GM12878 (cell line): Measurements from ENCODE around the gene IRS2. TPM values are rescaled to one million over a fixed set of nuclear protein-coding genes. Genes with fewer than 3 reads are reported as not detected.

Experiments used
- ATAC-seq: fragments of 200-7000 bp; cut with Tn5 transposase; 3 replicates; pipeline ENCODE4 v1.9.1; 2020; ENCODE audit warnings: mild to moderate bottlenecking, moderate library complexity
- BruUV-seq: library from RNA; stranded (reverse); fragments of 400-500 nt; replicated peaks from 2 replicates; lab custom pipeline; 2021; lab: Mats Ljungman, UMichigan
- CTCF ChIA-PET: fragments of 300-600 bp; sonication (Branson Sonifier 250); formaldehyde crosslinking; extraction: SDS; loops from one replicate; lab custom pipeline; 2021; ENCODE audit warnings: inconsistent platforms; lab: Yijun Ruan, JAX
- POLR2A ChIA-PET: fragments of 350-600 bp; formaldehyde crosslinking; extraction: SDS; loops from one replicate; lab custom pipeline; 2021; ENCODE audit warnings: inconsistent platforms; lab: Charles Lee
- RAD21 ChIA-PET: fragments of 300-600 bp; sonication (Branson Sonifier 250); formaldehyde crosslinking; loops from one replicate; lab custom pipeline; 2023; ENCODE audit warnings: antibody characterized with exemption; ENCODE audit not compliant: unreplicated experiment; lab: Charles Lee
- SMC1A ChIA-PET: fragments of 300-600 bp; sonication (Branson Sonifier 250); formaldehyde crosslinking; loops from one replicate; lab custom pipeline; 2023; ENCODE audit not compliant: unreplicated experiment, uncharacterized antibody; lab: Charles Lee
- DNase-seq: peaks from one replicate; pipeline ENCODE4 v3.0.0-alpha.2; 2011; ENCODE audit warnings: low read depth, low spot score
- FAIRE-seq: peaks from 3 replicates; lab custom pipeline; 2011; peaks lifted over from hg19 to GRCh38; lab: Jason Lieb, UNC
- H2AFZ ChIP-seq: 2 replicates; pipeline ENCODE4 v1.6.0; 2011; ENCODE audit warnings: low read depth, low read length, control low read depth; ENCODE audit not compliant: control insufficient read depth
- H3K27ac ChIP-seq: 2 replicates; pipeline ENCODE4 v1.5.1; 2011; ENCODE audit warnings: control low read depth; ENCODE audit not compliant: control insufficient read depth, insufficient read depth
- H3K27me3 ChIP-seq, 2 experiments: replicated peaks in 1 of 2; 2 replicates each; pipeline versions ENCODE4 v1.6.0 to v1.6.1; 2011; ENCODE audit warnings: low read length in 1 of 2; ENCODE audit not compliant: control insufficient read depth in 2 of 2, insufficient read depth in 2 of 2
- H3K36me3 ChIP-seq, 2 experiments: 2 replicates each; pipeline ENCODE4 v1.5.1; 2011; ENCODE audit warnings: low read length in 1 of 2; ENCODE audit not compliant: control insufficient read depth in 2 of 2, insufficient read depth in 2 of 2
- H3K4me1 ChIP-seq: 2 replicates; pipeline ENCODE4 v1.6.1; 2011; ENCODE audit warnings: mild to moderate bottlenecking, low read length, moderate library complexity, mixed read lengths; ENCODE audit not compliant: control insufficient read depth, insufficient read depth
- H3K4me2 ChIP-seq: 2 replicates; pipeline ENCODE4 v1.6.0; 2011; ENCODE audit warnings: control low read depth; ENCODE audit not compliant: control insufficient read depth, insufficient read depth
- H3K4me3 ChIP-seq: fragments of 200-600 bp; sonication (generic); 2 replicates; pipeline ENCODE4 v1.5.1; 2016
- H3K79me2 ChIP-seq: 2 replicates; pipeline ENCODE4 v1.6.0; 2011; ENCODE audit warnings: low read length; ENCODE audit not compliant: control insufficient read depth, insufficient read depth
- H3K9ac ChIP-seq: 2 replicates; pipeline ENCODE4 v1.8.0; 2011; ENCODE audit warnings: low read length, control low read depth, mixed read lengths; ENCODE audit not compliant: control insufficient read depth, insufficient read depth
- H3K9me3 ChIP-seq: replicated peaks from 3 replicates; pipeline ENCODE4 v1.5.1; 2011; ENCODE audit warnings: mild to moderate bottlenecking, low read length; ENCODE audit not compliant: control insufficient read depth, insufficient read depth
- H4K20me1 ChIP-seq: 2 replicates; pipeline ENCODE4 v1.6.0; 2011; ENCODE audit not compliant: control insufficient read depth, insufficient read depth
- BHLHE40 ChIP-seq, 2 experiments: fragments of 450-650 bp in 1 of 2; IDR thresholded peaks; 2 replicates each; pipeline ENCODE4 v1.6.1; 2011 to 2017; ENCODE audit warnings: low read depth in 2 of 2, borderline replicate concordance in 1 of 2, improper control_type of control experiment in 1 of 2, low read length in 1 of 2, mild to moderate bottlenecking in 1 of 2
- DPF2 ChIP-seq: fragments of 450-650 bp; IDR thresholded peaks from 2 replicates; pipeline ENCODE4 v1.6.1; 2017; ENCODE audit warnings: mild to moderate bottlenecking
- EED ChIP-seq: sonication (generic); IDR thresholded peaks from 2 replicates; pipeline ENCODE4 v1.6.1; 2016; ENCODE audit warnings: antibody characterized with exemption, low read depth
- HDAC2 ChIP-seq: fragments of 200-600 bp; sonication (generic); IDR thresholded peaks from 2 replicates; pipeline ENCODE4 v1.6.1; 2017
- MTA2 ChIP-seq: fragments of 450-650 bp; IDR thresholded peaks from 2 replicates; pipeline ENCODE4 v1.6.1; 2016; ENCODE audit warnings: low read depth, mild to moderate bottlenecking, moderate library complexity
- POLR2AphosphoS2 ChIP-seq: IDR thresholded peaks from 2 replicates; pipeline ENCODE4 v1.6.1; 2011; ENCODE audit warnings: low read depth, mild to moderate bottlenecking, low read length, improper control_type of control experiment, moderate library complexity
- POU2F2 ChIP-seq: IDR thresholded peaks from 3 replicates; pipeline ENCODE4 v1.6.1; 2011; ENCODE audit warnings: low read depth, mild to moderate bottlenecking, low read length, borderline replicate concordance
- RB1 ChIP-seq: fragments of 450-650 bp; formaldehyde crosslinking; IDR thresholded peaks from 2 replicates; pipeline ENCODE4 v1.6.1; 2017; ENCODE audit warnings: mild to moderate bottlenecking, borderline replicate concordance
- RBBP5 ChIP-seq: fragments of 200-600 bp; sonication (generic); conservative IDR thresholded peaks from 2 replicates; pipeline ENCODE4 v1.6.1; 2016
- in situ Hi-C: fragments of 300-500 bp; cut with MboI; formaldehyde crosslinking; loops from 9 replicates; pipeline ENCODE4 v1.14.3; 2018; ENCODE audit warnings: mixed read lengths
- intact Hi-C: fragments of 100-400 bp; cut with micrococcal nuclease; formaldehyde crosslinking; loops from one replicate; pipeline ENCODE4 v1.14.2; 2022; ENCODE audit not compliant: unreplicated experiment
- polyA plus RNA-seq, 11 experiments: library from polyadenylated mRNA; depleted of rRNA in 4 of 11; unstranded in 6 of 11; stranded (reverse) in 5 of 11; fragments of >200 nt; fragmentation: Nextera tagmentation in 4 of 11; fragmentation: Illumina TruSeq in 1 of 11; extraction: Ambion mirVana in 4 of 11; extraction: Trizol in 1 of 11; gene quantifications; 1 replicate in 1 of 11; 2 replicates in 10 of 11; pipeline versions ENCODE4 v1.2.1 to v1.2.3, GENCODE V29; 2011 to 2016; ENCODE audit warnings: inconsistent platforms in 2 of 11, missing spikeins in 2 of 11, low read depth in 1 of 11
- total RNA-seq, 4 experiments: library from RNA; depleted of rRNA in 3 of 4; stranded (reverse); fragments of >200 nt in 3 of 4; fragmentation: Illumina TruSeq in 1 of 4; extraction: Trizol in 1 of 4; gene quantifications; 2 replicates each; pipeline versions ENCODE4 v1.2.1 to v1.2.3, GENCODE V29; 2013 to 2021
- TF ChIP-seq, protein P1 (sequence below): fragments of 150-350 bp; IDR thresholded peaks from 2 replicates; pipeline ENCODE4 v1.6.1; 2016; ENCODE audit warnings: low read depth, low read length
- TF ChIP-seq, protein P2 (sequence below): IDR thresholded peaks from 2 replicates; pipeline ENCODE4 v1.6.1; 2012; ENCODE audit warnings: low read depth, low read length, improper control_type of control experiment
- TF ChIP-seq, protein P3 (sequence below): fragments of 450-650 bp; IDR thresholded peaks from 2 replicates; pipeline ENCODE4 v1.6.1; 2018; ENCODE audit warnings: borderline replicate concordance, mild to moderate bottlenecking; ENCODE audit not compliant: partially characterized antibody
- TF ChIP-seq, protein P4 (sequence below): fragments of 450-650 bp; IDR thresholded peaks from 2 replicates; pipeline ENCODE4 v1.6.1; 2016; ENCODE audit warnings: mild to moderate bottlenecking, moderate library complexity, borderline replicate concordance

The IRS2 gene
- total and polyA plus RNA-seq, 10 of the 15 experiments (the other 5 are each of a cell fraction or from before 2014, with no cell fraction given): 0.01 to 0.31 (median 0.07) TPM; not detected in 6

DNA sequence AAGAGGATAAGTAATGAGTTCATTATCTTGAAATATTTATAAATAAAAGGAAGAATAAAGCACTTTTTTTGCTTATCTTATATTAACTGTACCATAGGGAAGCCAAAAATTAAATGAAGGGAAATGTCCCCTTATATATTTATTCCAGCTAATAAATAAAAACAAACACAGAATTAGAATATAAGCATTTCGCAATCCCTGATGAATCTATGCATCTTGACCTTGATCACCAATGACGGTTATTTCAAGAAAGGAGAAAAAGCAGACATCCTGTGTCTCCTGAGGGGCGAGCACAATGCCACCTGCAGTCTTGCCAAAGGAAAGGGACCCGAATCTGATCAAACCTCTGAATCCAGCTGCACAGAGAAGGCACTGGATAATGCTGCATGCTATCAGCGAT lies 29.3 kb upstream of the IRS2 start (continued):
- TF ChIP-seq, protein P1, sequence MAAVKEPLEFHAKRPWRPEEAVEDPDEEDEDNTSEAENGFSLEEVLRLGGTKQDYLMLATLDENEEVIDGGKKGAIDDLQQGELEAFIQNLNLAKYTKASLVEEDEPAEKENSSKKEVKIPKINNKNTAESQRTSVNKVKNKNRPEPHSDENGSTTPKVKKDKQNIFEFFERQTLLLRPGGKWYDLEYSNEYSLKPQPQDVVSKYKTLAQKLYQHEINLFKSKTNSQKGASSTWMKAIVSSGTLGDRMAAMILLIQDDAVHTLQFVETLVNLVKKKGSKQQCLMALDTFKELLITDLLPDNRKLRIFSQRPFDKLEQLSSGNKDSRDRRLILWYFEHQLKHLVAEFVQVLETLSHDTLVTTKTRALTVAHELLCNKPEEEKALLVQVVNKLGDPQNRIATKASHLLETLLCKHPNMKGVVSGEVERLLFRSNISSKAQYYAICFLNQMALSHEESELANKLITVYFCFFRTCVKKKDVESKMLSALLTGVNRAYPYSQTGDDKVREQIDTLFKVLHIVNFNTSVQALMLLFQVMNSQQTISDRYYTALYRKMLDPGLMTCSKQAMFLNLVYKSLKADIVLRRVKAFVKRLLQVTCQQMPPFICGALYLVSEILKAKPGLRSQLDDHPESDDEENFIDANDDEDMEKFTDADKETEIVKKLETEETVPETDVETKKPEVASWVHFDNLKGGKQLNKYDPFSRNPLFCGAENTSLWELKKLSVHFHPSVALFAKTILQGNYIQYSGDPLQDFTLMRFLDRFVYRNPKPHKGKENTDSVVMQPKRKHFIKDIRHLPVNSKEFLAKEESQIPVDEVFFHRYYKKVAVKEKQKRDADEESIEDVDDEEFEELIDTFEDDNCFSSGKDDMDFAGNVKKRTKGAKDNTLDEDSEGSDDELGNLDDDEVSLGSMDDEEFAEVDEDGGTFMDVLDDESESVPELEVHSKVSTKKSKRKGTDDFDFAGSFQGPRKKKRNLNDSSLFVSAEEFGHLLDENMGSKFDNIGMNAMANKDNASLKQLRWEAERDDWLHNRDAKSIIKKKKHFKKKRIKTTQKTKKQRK: no peak

DNA sequence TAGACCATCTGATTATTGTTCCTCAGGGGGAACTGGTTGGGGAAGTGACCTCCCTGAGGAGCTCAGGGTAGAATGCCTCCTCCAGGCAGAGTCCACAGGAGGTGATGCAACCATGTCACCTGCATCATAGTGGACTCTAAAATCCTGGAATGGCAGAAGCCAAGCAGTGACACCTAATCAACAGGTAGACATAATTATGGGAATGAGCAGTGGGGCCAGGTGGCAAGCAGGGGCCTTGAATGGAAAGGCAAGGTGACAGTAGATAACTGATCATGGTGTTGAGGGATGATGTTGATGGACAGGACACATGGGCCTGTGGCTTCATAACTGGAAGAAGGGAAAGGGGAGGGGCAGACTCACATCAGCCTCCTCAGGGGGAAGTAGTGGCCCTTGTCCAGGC lies 27.3 kb upstream of the IRS2 start:
- ATAC-seq (no peak), FAIRE-seq (no peak), DNase-seq (no peak)
- in situ Hi-C loops (no loop called here), intact Hi-C loops (no loop called here)
- H3K4me2 ChIP-seq: no peak overlapping the region
- H3K36me3 ChIP-seq: no peaks in the 10 kb centered on the region
- no peak overlapping the region for H3K27ac ChIP-seq
- no TSS peak for BruUV-seq
- no peaks in the 10 kb centered on the region for H3K9me3 ChIP-seq
- no peak overlapping the region for H2AFZ ChIP-seq
- H3K9ac ChIP-seq: no peak overlapping the region
- RAD21 ChIA-PET: no interaction called here
- POLR2A ChIA-PET: no interaction called here
- no peaks in the 10 kb centered on the region for H3K27me3 ChIP-seq
- SMC1A ChIA-PET: no interaction called here
- no peaks in the 10 kb centered on the region for H4K20me1 ChIP-seq
- H3K79me2 ChIP-seq: no peaks in the 10 kb centered on the region
- no peak overlapping the region for H3K4me3 ChIP-seq
- no peaks in the 10 kb centered on the region for H3K4me1 ChIP-seq
- CTCF ChIA-PET: no interaction called here
- TF ChIP-seq DPF2: no peak
- TF ChIP-seq, protein P2, sequence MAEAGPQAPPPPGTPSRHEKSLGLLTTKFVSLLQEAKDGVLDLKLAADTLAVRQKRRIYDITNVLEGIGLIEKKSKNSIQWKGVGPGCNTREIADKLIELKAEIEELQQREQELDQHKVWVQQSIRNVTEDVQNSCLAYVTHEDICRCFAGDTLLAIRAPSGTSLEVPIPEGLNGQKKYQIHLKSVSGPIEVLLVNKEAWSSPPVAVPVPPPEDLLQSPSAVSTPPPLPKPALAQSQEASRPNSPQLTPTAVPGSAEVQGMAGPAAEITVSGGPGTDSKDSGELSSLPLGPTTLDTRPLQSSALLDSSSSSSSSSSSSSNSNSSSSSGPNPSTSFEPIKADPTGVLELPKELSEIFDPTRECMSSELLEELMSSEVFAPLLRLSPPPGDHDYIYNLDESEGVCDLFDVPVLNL: no peak
- no peak for TF ChIP-seq MTA2
- TF ChIP-seq, protein P3, sequence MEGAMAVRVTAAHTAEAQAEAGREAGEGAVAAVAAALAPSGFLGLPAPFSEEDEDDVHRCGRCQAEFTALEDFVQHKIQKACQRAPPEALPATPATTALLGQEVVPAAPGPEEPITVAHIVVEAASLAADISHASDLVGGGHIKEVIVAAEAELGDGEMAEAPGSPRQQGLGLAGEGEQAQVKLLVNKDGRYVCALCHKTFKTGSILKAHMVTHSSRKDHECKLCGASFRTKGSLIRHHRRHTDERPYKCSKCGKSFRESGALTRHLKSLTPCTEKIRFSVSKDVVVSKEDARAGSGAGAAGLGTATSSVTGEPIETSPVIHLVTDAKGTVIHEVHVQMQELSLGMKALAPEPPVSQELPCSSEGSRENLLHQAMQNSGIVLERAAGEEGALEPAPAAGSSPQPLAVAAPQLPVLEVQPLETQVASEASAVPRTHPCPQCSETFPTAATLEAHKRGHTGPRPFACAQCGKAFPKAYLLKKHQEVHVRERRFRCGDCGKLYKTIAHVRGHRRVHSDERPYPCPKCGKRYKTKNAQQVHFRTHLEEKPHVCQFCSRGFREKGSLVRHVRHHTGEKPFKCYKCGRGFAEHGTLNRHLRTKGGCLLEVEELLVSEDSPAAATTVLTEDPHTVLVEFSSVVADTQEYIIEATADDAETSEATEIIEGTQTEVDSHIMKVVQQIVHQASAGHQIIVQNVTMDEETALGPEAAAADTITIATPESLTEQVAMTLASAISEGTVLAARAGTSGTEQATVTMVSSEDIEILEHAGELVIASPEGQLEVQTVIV: no peak
- no peak for TF ChIP-seq POU2F2
- no peak for TF ChIP-seq RBBP5
- TF ChIP-seq, protein P4, sequence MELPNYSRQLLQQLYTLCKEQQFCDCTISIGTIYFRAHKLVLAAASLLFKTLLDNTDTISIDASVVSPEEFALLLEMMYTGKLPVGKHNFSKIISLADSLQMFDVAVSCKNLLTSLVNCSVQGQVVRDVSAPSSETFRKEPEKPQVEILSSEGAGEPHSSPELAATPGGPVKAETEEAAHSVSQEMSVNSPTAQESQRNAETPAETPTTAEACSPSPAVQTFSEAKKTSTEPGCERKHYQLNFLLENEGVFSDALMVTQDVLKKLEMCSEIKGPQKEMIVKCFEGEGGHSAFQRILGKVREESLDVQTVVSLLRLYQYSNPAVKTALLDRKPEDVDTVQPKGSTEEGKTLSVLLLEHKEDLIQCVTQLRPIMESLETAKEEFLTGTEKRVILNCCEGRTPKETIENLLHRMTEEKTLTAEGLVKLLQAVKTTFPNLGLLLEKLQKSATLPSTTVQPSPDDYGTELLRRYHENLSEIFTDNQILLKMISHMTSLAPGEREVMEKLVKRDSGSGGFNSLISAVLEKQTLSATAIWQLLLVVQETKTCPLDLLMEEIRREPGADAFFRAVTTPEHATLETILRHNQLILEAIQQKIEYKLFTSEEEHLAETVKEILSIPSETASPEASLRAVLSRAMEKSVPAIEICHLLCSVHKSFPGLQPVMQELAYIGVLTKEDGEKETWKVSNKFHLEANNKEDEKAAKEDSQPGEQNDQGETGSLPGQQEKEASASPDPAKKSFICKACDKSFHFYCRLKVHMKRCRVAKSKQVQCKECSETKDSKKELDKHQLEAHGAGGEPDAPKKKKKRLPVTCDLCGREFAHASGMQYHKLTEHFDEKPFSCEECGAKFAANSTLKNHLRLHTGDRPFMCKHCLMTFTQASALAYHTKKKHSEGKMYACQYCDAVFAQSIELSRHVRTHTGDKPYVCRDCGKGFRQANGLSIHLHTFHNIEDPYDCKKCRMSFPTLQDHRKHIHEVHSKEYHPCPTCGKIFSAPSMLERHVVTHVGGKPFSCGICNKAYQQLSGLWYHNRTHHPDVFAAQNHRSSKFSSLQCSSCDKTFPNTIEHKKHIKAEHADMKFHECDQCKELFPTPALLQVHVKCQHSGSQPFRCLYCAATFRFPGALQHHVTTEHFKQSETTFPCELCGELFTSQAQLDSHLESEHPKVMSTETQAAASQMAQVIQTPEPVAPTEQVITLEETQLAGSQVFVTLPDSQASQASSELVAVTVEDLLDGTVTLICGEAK: no peak
- no peak for TF ChIP-seq BHLHE40 (IDR thresholded peaks at IDR 0.05; ENCODE audit: borderline replicate concordance in 1 of 2, low read depth in 2 of 2, low read length in 1 of 2)
- no peak for TF ChIP-seq RB1
- no peak for TF ChIP-seq EED
- no peak for TF ChIP-seq POLR2AphosphoS2
- no peak for TF ChIP-seq HDAC2
